ENCODE results near the gene CHST11. TPM values are rescaled to one million over a fixed set of nuclear protein-coding genes. Genes with fewer than 3 reads are reported as not detected.

Gene CHST11
- total and polyA plus RNA-seq, 9 of the 15 experiments (the other 6 are each of a cell fraction or from before 2014, with no cell fraction given), result 2.3 to 38.7 (median 15.0) TPM

- Histone ChIP-seq H3K36me3 (ENCODE audit: control insufficient read depth, insufficient read depth, low read length) (peaks cover 5% of the 10 kb centered on the region; the same call in 1 of the 3 replicates), H3K27me3 (ENCODE audit: control insufficient read depth in 2 of 2, insufficient read depth in 2 of 2, low read length in 2 of 2) (no peaks in the 10 kb centered on the region), H3K9ac (ENCODE audit: insufficient read depth in 1 of 2, low read depth in 2 of 2, low read length in 2 of 2) (no peak overlapping the region), H3K79me2 (ENCODE audit: control insufficient read depth, insufficient read depth, low read length) (peaks cover 9% of the 10 kb centered on the region), H4K20me1 (replicated peaks; ENCODE audit: control insufficient read depth, insufficient read depth, low read length) (0 out of 2 replicates have a peak, but pooled peaks cover 6% of the 10 kb centered on the region), H3K9me3 (replicated peaks; ENCODE audit: control insufficient read depth, insufficient read depth, low read depth, low read length) (no peaks in the 10 kb centered on the region), H3K4me2 (ENCODE audit: insufficient read depth, low read length) (no peak overlapping the region), H3K4me1 (replicated peaks in 1 of 2; ENCODE audit: control insufficient read depth in 2 of 2, insufficient read depth in 2 of 2, low read length in 2 of 2) (peaks cover 3% of the 10 kb centered on the region in 2 experiments; a peak in 2 of 5 replicates), H2AFZ (ENCODE audit: low read depth, low read length) (no peak overlapping the region), H3K9me1 (ENCODE audit: control insufficient read depth, insufficient read depth, low read length) (no peaks in the 10 kb centered on the region), H3K27ac (ENCODE audit: extremely low read depth, low read depth, low read length) (no peak overlapping the region), H3K4me3 (no peak overlapping the region)
- ATAC-seq (no peak), FAIRE-seq (no peak), DNase-seq (ENCODE audit: extremely low read depth in 1 of 4, low spot score in 3 of 4) (no peak)
- in situ Hi-C loops (cut with MboI) (no loop called here), intact Hi-C loops (cut with micrococcal nuclease) (no loop called here)
- TF ChIP-seq HMG20B (CRISPR knock-in tag; IDR thresholded peaks at IDR 0.05), result no peak
- no peak for TF ChIP-seq SMARCA4 (IDR thresholded peaks at IDR 0.05)
- no peak for TF ChIP-seq FOXP4 (CRISPR knock-in tag; IDR thresholded peaks at IDR 0.05; ENCODE audit: borderline replicate concordance)
- TF ChIP-seq, protein P1, sequence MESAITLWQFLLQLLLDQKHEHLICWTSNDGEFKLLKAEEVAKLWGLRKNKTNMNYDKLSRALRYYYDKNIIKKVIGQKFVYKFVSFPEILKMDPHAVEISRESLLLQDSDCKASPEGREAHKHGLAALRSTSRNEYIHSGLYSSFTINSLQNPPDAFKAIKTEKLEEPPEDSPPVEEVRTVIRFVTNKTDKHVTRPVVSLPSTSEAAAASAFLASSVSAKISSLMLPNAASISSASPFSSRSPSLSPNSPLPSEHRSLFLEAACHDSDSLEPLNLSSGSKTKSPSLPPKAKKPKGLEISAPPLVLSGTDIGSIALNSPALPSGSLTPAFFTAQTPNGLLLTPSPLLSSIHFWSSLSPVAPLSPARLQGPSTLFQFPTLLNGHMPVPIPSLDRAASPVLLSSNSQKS (CRISPR knock-in tag; IDR thresholded peaks at IDR 0.05), result no peak
- no peak for TF ChIP-seq TGIF2 (CRISPR knock-in tag; IDR thresholded peaks at IDR 0.05)
- peak; percentile 61 for TF ChIP-seq ZNF316 (IDR thresholded peaks at IDR 0.05)
- 0 out of 2 replicates have a peak, but pooled peaks have one; percentile 17 for TF ChIP-seq C11orf30 (IDR thresholded peaks at IDR 0.05; ENCODE audit: low read depth)
- TF ChIP-seq MCM3 (IDR thresholded peaks at IDR 0.05), result no peak
- no peak for TF ChIP-seq RBM34 (IDR thresholded peaks at IDR 0.05; ENCODE audit: borderline replicate concordance, insufficient read depth, low read length)
- no peak for TF ChIP-seq RB1 (IDR thresholded peaks at IDR 0.05; ENCODE audit: low read depth)
- TF ChIP-seq, protein P2, sequence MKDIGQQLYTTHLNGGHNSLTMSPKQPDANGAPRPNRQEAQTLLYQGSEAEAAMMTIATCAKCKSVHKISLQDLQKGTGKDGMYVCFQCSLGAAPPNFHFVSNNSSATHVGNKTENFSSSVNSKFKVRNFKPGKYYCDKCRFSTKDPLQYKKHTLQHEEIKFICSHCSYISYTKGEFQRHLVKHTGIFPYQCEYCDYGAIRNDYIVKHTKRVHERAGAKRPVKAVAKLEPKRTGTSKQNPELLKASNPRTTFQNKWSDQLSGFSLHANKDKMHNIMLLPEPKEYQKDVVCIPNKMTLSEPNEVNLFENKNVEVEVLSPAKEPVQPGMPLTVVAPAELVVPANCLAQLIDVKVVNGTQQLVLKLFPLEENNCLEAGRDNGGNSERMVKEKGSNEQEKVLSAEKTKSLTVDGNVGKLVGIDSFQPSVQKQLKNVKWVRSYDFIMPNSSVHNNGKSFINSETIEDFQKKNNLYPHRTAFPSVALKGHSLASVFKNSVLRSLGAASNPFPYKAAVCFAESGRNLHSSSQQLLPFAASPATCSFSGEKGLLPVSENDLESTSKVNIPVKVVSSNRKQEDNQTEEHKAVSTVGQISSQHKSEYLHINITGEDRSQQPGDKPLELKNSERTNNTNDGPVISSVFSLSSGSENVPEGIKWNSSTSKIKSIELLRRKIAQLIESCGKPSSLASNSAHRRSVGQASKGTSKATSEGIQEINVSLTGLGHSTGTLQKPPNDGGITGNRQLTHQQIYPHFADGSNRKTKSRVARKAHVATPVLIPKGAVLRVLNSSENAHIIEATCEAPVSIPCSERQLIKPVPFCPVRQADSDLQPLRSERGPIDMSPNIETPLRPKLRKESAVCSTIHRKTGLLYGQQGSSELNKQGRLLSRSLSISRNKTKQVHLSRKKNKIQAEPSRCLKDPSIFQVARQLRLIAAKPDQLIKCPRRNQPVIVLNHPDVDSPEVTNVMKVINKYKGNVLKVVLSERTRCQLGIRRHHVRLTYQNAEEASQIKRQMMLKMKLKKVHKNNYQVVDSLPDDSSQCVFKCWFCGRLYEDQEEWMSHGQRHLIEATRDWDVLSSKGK (CRISPR knock-in tag; IDR thresholded peaks at IDR 0.05), result no peak
- no peak for TF ChIP-seq SREBF2 (CRISPR knock-in tag; IDR thresholded peaks at IDR 0.05)
- no peak for TF ChIP-seq MYC (IDR thresholded peaks at IDR 0.05; ENCODE audit: low read depth, low read length)
- TF ChIP-seq MYC (CRISPR knock-in tag; IDR thresholded peaks at IDR 0.05; ENCODE audit: borderline replicate concordance, low read depth), result no peak
- TF ChIP-seq MYNN (IDR thresholded peaks at IDR 0.05), result no peak
- TF ChIP-seq MYNN (CRISPR knock-in tag; IDR thresholded peaks at IDR 0.05), result no peak
- no TSS peak for BruUV-seq (replicated peaks)
- ChIA-PET CTCF (ENCODE audit: low intra/inter-chr PET ratio) (no interaction called here), POLR2A (interaction anchor here (0.6 kb wide), 1 partner anchor 501 kb away, joined by 3 read pairs; no protein-coding TSS in a partner anchor)
- WGBS (ENCODE audit: insufficient coverage, low coverage, missing lambda C conversion rate), result 93% methylated on average over 6 of the region's 7 CpGs
Observed at GRCh38 chr12:104627231-104627989, 170.7 kb downstream of the CHST11 start.
